Neural progenitor cell (in vitro differentiated cells): Measurements from ENCODE around the gene PRKX. TPM values are rescaled to one million over a fixed set of nuclear protein-coding genes. Genes with fewer than 3 reads are reported as not detected.
"Not testable (repeated sequence)": the region's sequence is repeated elsewhere in the genome, so short reads cannot be mapped to it uniquely, and the experiment has no call there.

ENCODE experiments used
- DNase-seq: peaks from one replicate; pipeline ENCODE4 v3.0.0-alpha.2; 2016; ENCODE audit warnings: low spot score
- H2AFZ ChIP-seq: fragments of 200-600 bp; sonication (generic); replicated peaks from 2 replicates; pipeline ENCODE4 v1.6.1; 2016; ENCODE audit warnings: antibody characterized with exemption
- H3F3A ChIP-seq: fragments of 200-600 bp; sonication (generic); 2 replicates; pipeline ENCODE4 v1.6.1; 2016; ENCODE audit warnings: antibody characterized with exemption, low read depth
- H3K27ac ChIP-seq: fragments of 200-600 bp; sonication (generic); 2 replicates; pipeline ENCODE4 v1.5.1; 2016; ENCODE audit warnings: mild to moderate bottlenecking
- H3K27me3 ChIP-seq: fragments of 200-600 bp; sonication (generic); 2 replicates; pipeline ENCODE4 v1.6.1; 2016; ENCODE audit warnings: mild to moderate bottlenecking, moderate library complexity
- H3K36me3 ChIP-seq: fragments of 200-600 bp; sonication (generic); 2 replicates; pipeline ENCODE4 v1.5.1; 2016
- H3K4me1 ChIP-seq: fragments of 200-600 bp; sonication (generic); 2 replicates; pipeline ENCODE4 v1.6.1; 2016; ENCODE audit warnings: mixed run types
- H3K4me2 ChIP-seq: fragments of 200-600 bp; sonication (generic); 2 replicates; pipeline ENCODE4 v1.6.1; 2016
- H3K4me3 ChIP-seq: fragments of 200-600 bp; sonication (generic); 2 replicates; pipeline ENCODE4 v1.5.1; 2016
- H3K79me2 ChIP-seq: fragments of 200-600 bp; sonication (generic); 2 replicates; pipeline ENCODE4 v1.6.1; 2016; ENCODE audit warnings: low read depth
- H3K9ac ChIP-seq: fragments of 200-600 bp; sonication (generic); 2 replicates; pipeline ENCODE4 v1.6.1; 2016
- H3K9me3 ChIP-seq: fragments of 200-600 bp; sonication (generic); 2 replicates; pipeline ENCODE4 v1.5.1; 2016; ENCODE audit warnings: low read depth
- H4K20me1 ChIP-seq: fragments of 200-600 bp; sonication (generic); 2 replicates; pipeline ENCODE4 v1.6.1; 2016; ENCODE audit warnings: low read depth
- H3K27ac Mint-ChIP-seq: 3 replicates; pipeline ENCODE4 v1.8.0; 2021; ENCODE audit warnings: mixed read lengths
- H3K27me3 Mint-ChIP-seq: 2 replicates; pipeline ENCODE4 v1.8.0; 2022; ENCODE audit warnings: low read depth, mild to moderate bottlenecking, inconsistent platforms, moderate library complexity, mixed read lengths; ENCODE audit not compliant: insufficient read depth
- H3K36me3 Mint-ChIP-seq: 3 replicates; pipeline ENCODE4 v1.8.0; 2021; ENCODE audit warnings: mixed read lengths
- H3K4me1 Mint-ChIP-seq: 3 replicates; pipeline ENCODE4 v1.8.0; 2021; ENCODE audit warnings: mixed read lengths
- H3K4me3 Mint-ChIP-seq: 3 replicates; pipeline ENCODE4 v1.8.0; 2021; ENCODE audit warnings: mild to moderate bottlenecking, moderate library complexity, mixed read lengths
- H3K9me3 Mint-ChIP-seq: 3 replicates; pipeline ENCODE4 v1.8.0; 2020; ENCODE audit warnings: mixed read lengths
- EZH2 ChIP-seq: fragments of 200-600 bp; sonication (generic); IDR thresholded peaks from 2 replicates; pipeline ENCODE4 v1.6.1; 2017; ENCODE audit warnings: antibody characterized with exemption, mild to moderate bottlenecking, moderate library complexity
- EZH2phosphoT487 ChIP-seq: fragments of 200-600 bp; sonication (generic); IDR thresholded peaks from 2 replicates; pipeline ENCODE4 v1.6.1; 2017; ENCODE audit warnings: antibody characterized with exemption
- total RNA-seq: library from RNA; depleted of rRNA; stranded (reverse); fragments of >200 nt; gene quantifications from 2 replicates; pipeline ENCODE4 v1.2.3, GENCODE V29; 2015; ENCODE audit warnings: low replicate concordance
- TF ChIP-seq, protein P1 (sequence below): fragments of 200-600 bp; sonication (generic); IDR thresholded peaks from 2 replicates; pipeline ENCODE4 v1.5.1; 2017; ENCODE audit warnings: antibody characterized with exemption, mild to moderate bottlenecking

The PRKX gene
- total RNA-seq, 1 donor from 2014 or later: 14.6 TPM

DNA sequence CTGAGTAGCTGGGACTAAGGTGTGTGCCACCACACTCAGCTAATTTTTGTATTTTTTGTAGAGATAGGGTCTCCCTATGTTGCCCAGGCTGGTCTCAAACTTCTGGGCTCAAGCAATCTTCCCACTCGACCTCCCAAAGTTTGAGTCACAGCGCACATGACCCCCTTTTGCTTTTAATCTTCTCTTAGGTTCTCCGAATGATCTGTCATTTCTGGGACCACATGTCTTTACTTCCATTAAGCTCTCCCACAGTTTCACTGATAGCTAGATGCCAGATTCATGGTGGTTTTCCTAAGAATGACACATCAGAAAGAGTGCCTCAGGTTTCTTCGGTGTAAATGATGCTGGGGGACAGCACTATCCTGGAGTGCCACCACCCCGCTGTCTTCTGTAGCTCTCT lies 17.9 kb downstream of the PRKX start:
- H3K9me3 Mint-ChIP-seq: peaks cover 38% of the 10 kb centered on the region
- H2AFZ ChIP-seq: no peak overlapping the region
- H3K4me3 Mint-ChIP-seq: no peak overlapping the region
- DNase-seq: no peak
- H3K4me1 ChIP-seq: peaks cover 4% of the 10 kb centered on the region
- H3K27me3 ChIP-seq: no peaks in the 10 kb centered on the region
- no peak overlapping the region for H3K4me2 ChIP-seq
- no peaks in the 10 kb centered on the region for H3K36me3 ChIP-seq
- peaks cover 18% of the 10 kb centered on the region for H4K20me1 ChIP-seq
- H3K4me1 Mint-ChIP-seq: peaks cover 17% of the 10 kb centered on the region
- H3K9ac ChIP-seq: no peak overlapping the region
- H3F3A ChIP-seq: peaks cover 16% of the 10 kb centered on the region
- H3K36me3 Mint-ChIP-seq: peaks cover 31% of the 10 kb centered on the region
- H3K27me3 Mint-ChIP-seq: peaks cover 2% of the 10 kb centered on the region
- H3K9me3 ChIP-seq: no peaks in the 10 kb centered on the region
- H3K79me2 ChIP-seq: peaks cover 33% of the 10 kb centered on the region
- H3K27ac Mint-ChIP-seq: no peak overlapping the region
- no peak overlapping the region for H3K4me3 ChIP-seq
- H3K27ac ChIP-seq: no peak overlapping the region
- TF ChIP-seq, protein P1, sequence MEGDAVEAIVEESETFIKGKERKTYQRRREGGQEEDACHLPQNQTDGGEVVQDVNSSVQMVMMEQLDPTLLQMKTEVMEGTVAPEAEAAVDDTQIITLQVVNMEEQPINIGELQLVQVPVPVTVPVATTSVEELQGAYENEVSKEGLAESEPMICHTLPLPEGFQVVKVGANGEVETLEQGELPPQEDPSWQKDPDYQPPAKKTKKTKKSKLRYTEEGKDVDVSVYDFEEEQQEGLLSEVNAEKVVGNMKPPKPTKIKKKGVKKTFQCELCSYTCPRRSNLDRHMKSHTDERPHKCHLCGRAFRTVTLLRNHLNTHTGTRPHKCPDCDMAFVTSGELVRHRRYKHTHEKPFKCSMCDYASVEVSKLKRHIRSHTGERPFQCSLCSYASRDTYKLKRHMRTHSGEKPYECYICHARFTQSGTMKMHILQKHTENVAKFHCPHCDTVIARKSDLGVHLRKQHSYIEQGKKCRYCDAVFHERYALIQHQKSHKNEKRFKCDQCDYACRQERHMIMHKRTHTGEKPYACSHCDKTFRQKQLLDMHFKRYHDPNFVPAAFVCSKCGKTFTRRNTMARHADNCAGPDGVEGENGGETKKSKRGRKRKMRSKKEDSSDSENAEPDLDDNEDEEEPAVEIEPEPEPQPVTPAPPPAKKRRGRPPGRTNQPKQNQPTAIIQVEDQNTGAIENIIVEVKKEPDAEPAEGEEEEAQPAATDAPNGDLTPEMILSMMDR: no peak
- no peak for TF ChIP-seq EZH2phosphoT487
- TF ChIP-seq EZH2: no peak

DNA sequence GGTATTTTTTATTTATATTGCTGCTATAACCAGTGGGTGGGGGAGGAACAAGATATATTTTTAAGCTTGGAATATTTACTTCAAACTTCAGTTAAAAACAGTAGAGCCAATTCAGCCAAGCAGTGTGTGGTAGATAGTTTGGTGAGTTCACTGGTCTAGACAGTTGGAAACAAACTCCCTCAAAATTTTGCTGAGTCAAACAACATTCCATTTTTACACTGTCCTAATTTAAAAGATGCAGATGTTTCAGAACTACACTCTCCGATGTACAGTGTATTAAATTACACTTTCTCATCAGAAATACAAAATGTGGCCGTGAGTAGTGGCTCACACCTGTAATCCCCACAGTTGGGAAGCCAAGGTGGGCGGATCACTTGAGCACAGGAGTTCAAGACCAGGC lies 23.3 kb downstream of the PRKX start:
- Mint-ChIP-seq H3K27ac (no peak overlapping the region), H3K27me3 (no peaks in the 10 kb centered on the region)
- H3K27ac ChIP-seq: no peak overlapping the region

DNA sequence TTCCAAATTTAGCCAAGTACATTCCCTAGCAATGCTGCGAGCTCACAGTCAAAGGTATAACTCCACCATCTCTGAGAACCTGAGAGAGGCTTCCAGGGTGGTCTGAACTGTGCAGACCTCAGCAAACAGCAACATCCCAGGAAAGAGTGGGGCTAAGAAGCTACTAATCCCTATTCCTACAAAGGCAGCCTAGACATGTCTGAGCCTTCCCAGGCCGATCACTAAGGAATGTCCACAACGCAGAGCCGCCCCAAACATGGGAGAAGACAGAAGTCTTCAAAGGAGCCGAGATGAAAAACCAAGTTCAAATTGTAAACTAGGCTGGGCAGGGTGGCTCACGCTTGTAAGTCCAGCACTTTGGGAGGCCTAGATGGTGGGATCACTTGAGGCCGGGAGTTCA lies 30.2 kb downstream of the PRKX start:
- H3K9me3 ChIP-seq, H3K4me2 ChIP-seq, H3K27ac ChIP-seq, H3K27me3 ChIP-seq, H4K20me1 ChIP-seq, H3K9ac ChIP-seq, H3K27ac Mint-ChIP-seq, H3K79me2 ChIP-seq, H3K4me3 ChIP-seq, H3F3A ChIP-seq, DNase-seq, H3K4me1 ChIP-seq, H3K36me3 ChIP-seq, H3K27me3 Mint-ChIP-seq, H3K4me1 Mint-ChIP-seq, H2AFZ ChIP-seq, H3K4me3 Mint-ChIP-seq: not testable (repeated sequence)
- H3K9me3 Mint-ChIP-seq: peaks cover 13% of the 10 kb centered on the region
- H3K36me3 Mint-ChIP-seq: peaks cover 16% of the 10 kb centered on the region

More for the DNA sequence above, 23.3 kb downstream of the PRKX start:
- no peaks in the 10 kb centered on the region for H4K20me1 ChIP-seq
- H3K4me1 ChIP-seq: no peaks in the 10 kb centered on the region
- peaks cover 22% of the 10 kb centered on the region for H3K36me3 Mint-ChIP-seq
- no peaks in the 10 kb centered on the region for H3K27me3 ChIP-seq
- no peak overlapping the region for H2AFZ ChIP-seq
- H3K4me2 ChIP-seq: no peak overlapping the region
- H3K36me3 ChIP-seq: no peaks in the 10 kb centered on the region
- no peak for TF ChIP-seq EZH2phosphoT487
- no peak for TF ChIP-seq EZH2
- TF ChIP-seq, protein P1: no peak
- H3K4me1 Mint-ChIP-seq: peaks cover 2% of the 10 kb centered on the region
- H3K4me3 ChIP-seq: no peak overlapping the region
- H3K9me3 Mint-ChIP-seq: peaks cover 20% of the 10 kb centered on the region
- DNase-seq: no peak
- no peaks in the 10 kb centered on the region for H3F3A ChIP-seq
- no peak overlapping the region for H3K4me3 Mint-ChIP-seq
- peaks cover 14% of the 10 kb centered on the region for H3K79me2 ChIP-seq
- no peak overlapping the region for H3K9ac ChIP-seq
- H3K9me3 ChIP-seq: no peaks in the 10 kb centered on the region

DNA sequence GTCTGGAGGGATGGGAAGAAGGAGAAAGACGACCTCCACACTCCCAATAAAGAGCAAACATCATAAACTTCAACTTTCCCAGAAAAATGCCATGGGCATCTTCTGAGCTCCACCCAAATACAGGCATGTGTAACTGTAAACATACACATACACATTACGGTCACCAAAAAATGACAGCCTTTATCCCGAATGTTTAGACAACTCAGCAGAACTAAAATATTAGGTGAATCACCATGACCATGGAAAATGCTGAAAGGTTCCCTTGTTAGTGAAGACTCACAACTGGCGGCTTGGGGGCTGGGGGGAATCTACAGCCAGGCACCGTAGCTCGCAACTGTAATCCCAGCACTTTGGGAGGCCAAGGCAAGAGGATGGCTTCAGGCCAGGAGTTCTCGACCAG lies 33.0 kb downstream of the PRKX start:
- Mint-ChIP-seq H3K36me3 (peaks cover 27% of the 10 kb centered on the region), H3K27me3 (peaks cover 5% of the 10 kb centered on the region), H3K4me3 (no peak overlapping the region), H3K9me3 (peaks cover 20% of the 10 kb centered on the region), H3K4me1 (peaks cover 6% of the 10 kb centered on the region), H3K27ac (no peak overlapping the region)
- Histone ChIP-seq H2AFZ (no peak overlapping the region), H3K4me2 (no peak overlapping the region), H3K4me1 (no peaks in the 10 kb centered on the region), H4K20me1 (no peaks in the 10 kb centered on the region), H3K9me3 (no peaks in the 10 kb centered on the region), H3K27ac (no peak overlapping the region), H3K36me3 (no peaks in the 10 kb centered on the region), H3K27me3 (no peaks in the 10 kb centered on the region), H3K9ac (no peak overlapping the region), H3K79me2 (peaks cover 6% of the 10 kb centered on the region), H3K4me3 (no peak overlapping the region), H3F3A (no peaks in the 10 kb centered on the region)
- no peak for DNase-seq
- TF ChIP-seq EZH2phosphoT487: no peak
